Stomach (tissue), 4 donors: ENCODE data around the gene KCNH8.

ENCODE experiments used
- CTCF ChIP-seq, 7 experiments: fragments of 450-650 bp in 4 of 7; fragments of 200-600 bp in 3 of 7; sonication (generic) in 3 of 7; IDR thresholded peaks; one replicate each; pipeline ENCODE4 v1.5.1; 2016 to 2019; ENCODE audit warnings: antibody characterized with exemption in 7 of 7, control low read depth in 2 of 7, mild to moderate bottlenecking in 1 of 7
- POLR2A ChIP-seq, 4 donors: fragments of 450-650 bp; IDR thresholded peaks; one replicate each; pipeline ENCODE4 v1.6.1; 2016; ENCODE audit warnings: antibody characterized with exemption in 4 of 4, control low read depth in 2 of 4, mild to moderate bottlenecking in 1 of 4, moderate library complexity in 1 of 4

GRCh38 chr3:19274576-19274975 lies 126.3 kb downstream of the KCNH8 start:
- TF ChIP-seq POLR2A (IDR thresholded peaks at IDR 0.05) (no peak), CTCF (IDR thresholded peaks at IDR 0.05) (no peak)
